Hematopoietic multipotent progenitor cell treated with erythropoietin and hydrocortisone succinate and interleukin-3 and kit ligand, for 17 days (in vitro differentiated cells): Measurements from ENCODE around the gene PLEKHD1.

ENCODE experiments used
- DNase-seq: peaks from one replicate; pipeline ENCODE4 v3.0.0-alpha.2; 2015; ENCODE audit warnings: low spot score

The PLEKHD1 gene

DNA sequence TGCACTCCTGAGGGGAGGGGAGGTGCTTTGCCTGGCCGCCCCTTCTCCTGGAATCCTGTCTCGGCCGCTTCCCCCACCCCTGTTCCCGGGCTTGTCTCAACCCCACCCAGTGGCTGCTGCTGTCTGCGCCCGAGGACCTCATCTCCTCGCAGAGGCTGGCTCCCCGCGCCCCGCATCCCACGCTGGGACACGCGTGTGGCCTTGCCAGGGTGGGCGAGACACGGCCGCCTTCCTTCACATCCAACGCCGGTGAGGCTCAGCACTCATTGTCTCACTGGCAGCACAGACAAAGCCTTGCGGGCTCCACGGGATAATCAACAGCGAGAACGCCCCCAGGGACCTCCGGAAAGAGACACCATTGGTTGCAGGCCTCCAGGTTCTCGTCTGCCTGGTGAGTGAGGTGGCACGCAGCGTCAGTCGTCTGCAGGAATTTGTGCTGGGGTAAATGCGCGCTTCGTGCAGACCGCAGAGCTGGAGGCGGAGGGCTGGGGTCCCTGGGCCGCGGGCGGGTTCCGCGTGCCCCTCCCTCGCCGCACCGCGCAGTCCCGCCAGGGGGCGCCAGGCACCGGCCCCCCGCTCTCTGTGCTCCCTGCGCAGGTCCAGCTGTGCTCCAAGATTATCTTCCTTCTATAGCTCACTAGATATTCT lies 63.3 kb downstream of the PLEKHD1 start:
- no peak for DNase-seq

DNA sequence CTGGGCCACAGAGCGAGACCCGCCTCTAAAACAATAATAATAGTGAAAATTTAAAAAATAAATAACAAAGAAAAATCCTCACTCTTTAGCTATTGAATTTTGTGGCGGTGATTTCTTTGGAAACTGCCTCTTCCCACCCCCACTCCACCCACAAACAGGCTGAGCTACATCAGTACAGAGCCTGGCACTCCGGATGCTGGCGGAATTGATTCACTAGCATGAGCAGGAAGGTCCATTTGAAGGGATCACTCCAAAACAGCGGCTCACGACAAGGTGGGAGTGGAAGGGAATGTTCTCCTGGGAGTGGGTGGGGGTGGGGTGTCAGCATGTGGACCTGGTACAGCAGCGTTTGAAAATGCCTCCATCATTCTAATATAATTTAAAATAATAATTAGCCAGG lies 64.0 kb downstream of the PLEKHD1 start:
- no peak for DNase-seq

DNA sequence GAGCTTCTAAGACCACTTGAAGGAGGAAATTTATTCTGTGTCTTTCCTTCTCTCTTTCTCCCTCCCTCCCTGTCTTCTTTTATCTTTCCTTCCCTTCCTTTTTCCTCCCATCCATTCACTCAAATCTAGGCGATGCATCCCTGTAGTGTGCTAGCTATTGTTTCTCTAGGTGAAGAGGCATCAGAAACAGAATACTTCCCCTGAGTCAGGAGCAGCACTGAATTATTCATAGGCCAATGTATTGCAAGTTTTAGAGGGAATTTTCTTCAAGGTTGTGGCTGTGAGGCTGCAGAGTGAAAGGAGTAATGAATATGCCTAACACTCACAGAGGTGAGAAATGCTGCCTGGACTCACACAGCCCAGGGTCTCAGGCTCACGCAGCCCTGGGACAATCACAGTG lies 67.0 kb downstream of the PLEKHD1 start:
- no peak for DNase-seq

DNA sequence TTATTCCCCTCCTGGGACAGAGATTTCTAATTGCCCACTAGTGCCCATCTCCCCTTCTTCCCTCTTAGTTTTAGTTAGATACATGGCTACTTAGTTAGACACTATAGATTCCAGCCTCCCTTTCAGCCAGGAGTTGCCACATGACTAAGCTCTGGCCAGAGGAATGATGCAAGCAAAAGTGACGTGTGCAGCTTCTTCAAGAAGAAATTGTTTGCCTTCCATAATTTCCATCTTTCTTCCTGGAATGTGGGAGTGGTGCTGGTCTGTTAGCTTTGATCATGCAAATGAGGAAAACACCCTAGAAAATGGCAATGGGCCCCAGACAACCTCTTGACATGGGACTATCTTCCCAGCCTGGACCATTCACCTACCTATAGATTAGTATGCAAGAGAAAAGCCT lies 68.7 kb downstream of the PLEKHD1 start:
- DNase-seq, result no peak

DNA sequence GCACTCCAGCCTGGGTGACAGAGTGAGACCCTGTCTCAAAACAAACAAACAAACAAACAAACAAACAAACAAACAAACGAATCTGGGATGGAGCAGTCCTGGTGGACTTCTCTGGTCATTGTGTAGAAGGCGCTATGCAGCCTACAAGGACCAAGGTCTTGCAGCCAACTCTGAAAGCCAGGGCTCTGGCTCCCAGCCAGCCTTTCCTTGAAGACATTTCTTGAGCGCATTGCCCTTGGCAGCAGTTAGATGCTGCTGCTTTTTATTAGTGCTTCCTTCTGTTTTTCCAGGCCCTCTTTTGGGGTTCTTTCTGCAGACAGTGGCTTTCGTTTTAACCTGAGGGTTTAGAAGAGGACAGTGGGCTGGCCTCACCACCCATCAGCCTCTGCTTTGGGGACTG lies 70.0 kb downstream of the PLEKHD1 start:
- no peak for DNase-seq

DNA sequence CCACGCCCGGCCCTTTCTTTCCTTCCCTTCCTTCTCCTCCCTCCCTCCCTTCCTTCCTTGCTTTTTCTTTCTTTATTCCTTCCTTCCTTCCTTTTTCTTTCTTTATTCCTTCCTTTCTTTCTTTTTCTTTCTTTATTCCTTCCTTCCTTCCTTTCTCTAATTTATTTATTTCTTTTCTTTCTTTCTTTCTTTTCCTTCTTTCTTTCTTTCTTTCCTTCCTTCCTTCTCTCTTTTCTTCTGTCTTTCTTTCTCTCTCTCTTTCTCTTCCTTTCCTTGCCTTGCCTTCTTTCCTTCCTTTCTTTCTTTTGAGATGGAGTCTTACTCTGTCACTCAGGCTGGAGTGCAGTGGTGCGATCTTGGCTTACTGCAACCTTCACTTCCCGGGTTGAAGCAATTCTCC lies 74.2 kb downstream of the PLEKHD1 start:
- no peak for DNase-seq

DNA sequence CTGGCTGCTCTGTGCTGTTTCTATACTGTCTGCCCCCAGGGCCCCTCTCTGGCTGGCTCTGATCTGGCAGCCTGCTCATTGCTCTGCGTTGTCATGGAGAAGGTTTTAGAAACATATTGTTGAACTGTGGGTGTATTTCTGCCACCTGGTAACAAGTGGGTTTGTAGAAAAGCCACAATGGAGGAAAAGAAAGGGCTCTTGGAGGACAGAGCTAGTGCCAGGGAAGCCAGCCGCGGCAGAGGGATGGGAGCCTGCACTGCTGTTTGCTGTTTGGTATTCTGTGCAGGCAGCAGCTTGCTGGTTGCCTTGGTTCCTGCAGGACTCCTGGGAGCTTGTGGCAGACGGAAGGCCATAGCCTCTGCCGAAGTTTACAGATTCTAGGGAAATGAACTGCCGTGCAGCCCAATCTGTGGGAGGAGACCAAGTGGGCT lies 75.1 kb downstream of the PLEKHD1 start:
- no peak for DNase-seq

DNA sequence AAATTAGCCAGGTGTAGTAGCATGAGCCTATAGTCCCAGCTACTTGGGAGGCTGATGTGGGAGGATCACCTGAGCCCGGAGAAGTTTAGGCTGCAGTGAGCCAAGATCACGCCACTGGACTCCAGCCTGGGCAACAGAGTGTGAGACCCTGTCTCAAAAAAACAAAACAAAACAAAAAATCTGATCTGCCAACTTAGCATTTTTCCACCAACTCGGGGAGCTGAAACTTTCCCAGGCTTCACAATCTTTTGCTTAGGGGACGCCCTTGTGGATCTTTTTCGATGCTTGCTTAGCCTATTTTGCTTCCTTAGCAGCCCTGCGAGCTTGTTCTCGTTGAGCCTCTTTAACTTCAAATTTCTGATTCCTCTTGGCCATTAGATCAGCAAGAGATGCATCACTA lies 76.3 kb downstream of the PLEKHD1 start:
- no peak for DNase-seq

DNA sequence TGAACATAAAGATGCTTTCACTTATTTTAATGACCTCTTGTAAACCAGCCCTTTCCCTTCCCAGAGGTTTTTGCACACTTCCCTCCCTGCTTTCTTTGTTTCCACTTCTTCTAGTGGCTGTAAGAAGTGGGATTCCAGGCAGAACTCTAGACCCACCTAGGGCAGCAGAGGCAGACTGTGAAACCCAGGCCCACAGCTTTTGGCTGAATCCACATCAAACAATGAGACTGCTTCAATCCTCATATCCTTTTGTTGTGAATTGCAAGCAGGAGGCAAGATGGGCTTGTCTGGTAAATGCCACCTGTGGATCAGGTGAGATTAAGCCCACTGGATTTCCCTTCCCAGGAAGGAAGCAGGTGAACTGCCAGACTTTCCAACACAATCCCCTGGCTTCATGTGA lies 77.4 kb downstream of the PLEKHD1 start:
- no peak for DNase-seq

DNA sequence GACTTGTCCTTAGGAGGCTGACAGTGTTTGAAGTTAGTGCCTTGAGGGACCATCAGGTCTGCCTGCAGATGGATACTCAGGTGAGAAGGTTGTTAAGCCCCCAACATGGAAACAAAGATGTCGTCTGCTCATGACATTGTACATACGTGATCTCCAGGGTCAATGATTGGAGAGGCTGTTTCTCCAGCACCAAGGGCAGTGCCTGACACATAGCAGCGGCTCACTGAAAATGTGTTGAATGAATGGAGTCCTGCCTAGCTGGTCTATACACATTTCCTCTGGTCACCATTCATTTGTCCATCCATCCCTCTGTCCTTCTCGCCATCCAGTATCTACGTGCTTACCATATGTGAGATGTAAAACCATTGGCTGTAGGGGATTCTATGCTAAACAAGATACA lies 83.0 kb downstream of the PLEKHD1 start:
- no peak for DNase-seq

DNA sequence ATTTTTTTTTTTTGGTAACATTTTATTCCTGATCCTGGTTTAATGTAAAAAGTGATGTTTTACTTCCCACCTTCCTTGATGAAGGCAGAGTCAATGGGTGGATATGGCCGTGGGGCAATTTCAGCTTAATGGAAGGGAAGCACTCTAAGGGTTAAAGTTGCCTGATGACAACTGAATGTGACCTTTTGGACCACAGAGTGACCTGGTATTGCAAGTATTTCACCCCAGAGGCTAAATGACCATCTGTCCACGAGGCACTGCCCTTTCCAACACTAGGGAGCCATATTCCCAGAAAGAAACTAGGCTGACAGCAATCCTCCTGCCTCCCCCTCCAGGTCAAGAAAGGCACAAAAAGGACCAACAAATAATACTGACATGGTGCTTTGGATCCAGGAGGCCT lies 85.3 kb downstream of the PLEKHD1 start:
- no peak for DNase-seq

DNA sequence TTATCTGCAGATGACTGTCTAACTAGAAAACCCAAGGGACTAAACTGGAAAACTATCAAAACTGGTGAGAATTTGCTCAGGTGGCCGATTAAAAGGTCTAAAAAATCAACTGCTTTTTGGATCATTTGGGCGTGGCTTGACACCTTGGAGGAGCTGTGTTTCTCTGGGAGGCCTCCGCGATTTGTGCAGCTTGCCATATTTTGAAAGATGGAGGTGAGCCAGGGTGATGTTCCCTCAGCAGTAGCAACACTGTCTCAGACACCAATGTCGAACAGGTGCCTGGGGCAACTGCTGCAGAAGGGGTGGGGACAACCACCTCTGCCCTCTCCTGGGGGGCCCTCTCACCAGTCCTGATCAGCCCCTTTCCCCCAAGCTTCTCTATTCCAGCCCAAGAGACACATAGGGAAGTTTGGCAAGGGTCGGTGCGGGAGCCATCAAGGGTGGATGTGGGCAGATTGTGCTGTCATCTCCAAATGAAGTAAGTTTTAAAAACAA lies 86.4 kb downstream of the PLEKHD1 start:
- DNase-seq, result no peak

DNA sequence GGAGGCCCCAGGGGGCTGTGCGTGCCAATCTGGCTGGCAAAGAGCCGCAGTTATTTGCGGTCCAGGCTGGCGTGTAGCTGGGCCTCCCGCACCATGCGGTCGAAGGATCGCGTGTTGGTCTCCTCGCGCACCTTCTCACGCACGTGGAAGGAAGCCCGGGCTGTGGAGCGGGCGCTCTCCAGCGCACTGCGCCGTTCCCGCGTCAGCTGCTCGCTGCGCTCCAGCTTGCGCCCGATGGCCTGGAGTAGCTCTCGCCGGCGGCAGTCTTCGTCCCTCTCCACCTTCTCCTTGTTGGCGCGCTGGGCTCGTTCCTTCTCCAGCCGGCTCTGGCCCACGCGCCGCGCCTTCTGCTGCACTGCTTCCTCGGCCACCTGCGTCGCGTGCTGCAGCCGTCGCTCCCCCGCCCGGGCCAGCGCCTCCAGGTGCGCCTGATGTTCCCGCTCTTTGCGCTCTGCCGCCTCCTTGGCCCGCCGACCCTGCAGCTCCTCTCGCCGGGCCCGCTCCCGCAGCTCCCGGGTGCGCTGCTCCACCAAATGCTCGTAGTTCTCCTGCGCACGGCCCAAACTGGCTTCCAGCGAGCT lies 87.0 kb downstream of the PLEKHD1 start:
- DNase-seq, result no peak

DNA sequence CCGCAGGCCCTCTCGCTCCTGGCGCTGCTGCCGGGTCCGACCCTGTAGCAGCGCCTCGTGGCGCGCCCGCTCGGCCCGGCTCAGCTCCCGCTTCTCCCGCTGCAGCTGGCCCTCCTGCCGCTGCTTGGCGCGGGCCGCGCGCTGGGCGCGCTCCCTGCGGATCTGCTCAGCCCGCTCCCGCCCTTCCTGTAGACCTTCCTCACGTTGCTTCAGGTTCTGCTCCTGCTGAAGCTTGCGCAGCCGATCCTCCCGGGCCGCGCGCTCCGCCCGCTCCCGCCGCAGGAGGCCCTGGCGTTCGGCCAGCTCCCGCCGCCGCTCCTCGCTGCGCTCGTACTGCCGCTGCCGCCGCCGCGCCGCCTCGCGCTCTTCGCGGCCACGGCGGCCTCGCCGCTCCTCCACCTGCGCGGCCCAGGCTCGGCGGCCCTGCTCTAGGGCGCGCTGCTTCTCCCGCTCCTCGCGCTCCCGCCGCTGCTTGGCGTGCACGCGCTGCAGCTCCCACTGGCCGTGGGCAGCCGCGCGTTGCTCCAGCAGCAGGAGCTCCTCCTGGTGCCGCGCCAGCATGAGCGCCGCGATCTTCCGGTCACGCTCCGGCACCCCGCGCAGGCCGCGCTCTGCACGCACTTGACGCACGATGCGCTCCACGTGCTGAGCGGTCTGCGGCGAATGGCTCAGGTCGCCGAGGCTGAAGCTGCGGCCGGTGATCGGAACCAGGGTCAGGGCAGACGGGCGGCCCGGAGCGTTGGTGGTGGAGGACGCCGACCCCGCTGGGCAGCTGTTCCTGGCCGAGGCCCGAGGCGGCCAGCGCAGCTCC lies 87.7 kb downstream of the PLEKHD1 start:
- no peak for DNase-seq

DNA sequence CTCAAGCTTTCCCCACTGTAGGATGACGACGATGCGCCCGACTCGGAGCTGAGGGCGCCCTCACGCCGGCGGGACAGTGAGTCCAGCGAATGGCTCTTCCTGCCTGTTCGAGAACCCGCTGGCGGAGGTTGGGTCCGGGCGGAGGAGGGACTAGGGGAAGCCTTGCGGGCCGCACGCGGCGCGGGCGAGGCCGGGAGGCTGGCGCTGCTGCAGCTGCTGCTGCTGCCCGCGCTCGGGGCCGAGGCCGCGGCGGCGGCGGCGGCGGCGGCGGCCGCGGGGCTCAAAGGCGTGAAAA lies 88.3 kb downstream of the PLEKHD1 start:
- DNase-seq, result no peak

DNA sequence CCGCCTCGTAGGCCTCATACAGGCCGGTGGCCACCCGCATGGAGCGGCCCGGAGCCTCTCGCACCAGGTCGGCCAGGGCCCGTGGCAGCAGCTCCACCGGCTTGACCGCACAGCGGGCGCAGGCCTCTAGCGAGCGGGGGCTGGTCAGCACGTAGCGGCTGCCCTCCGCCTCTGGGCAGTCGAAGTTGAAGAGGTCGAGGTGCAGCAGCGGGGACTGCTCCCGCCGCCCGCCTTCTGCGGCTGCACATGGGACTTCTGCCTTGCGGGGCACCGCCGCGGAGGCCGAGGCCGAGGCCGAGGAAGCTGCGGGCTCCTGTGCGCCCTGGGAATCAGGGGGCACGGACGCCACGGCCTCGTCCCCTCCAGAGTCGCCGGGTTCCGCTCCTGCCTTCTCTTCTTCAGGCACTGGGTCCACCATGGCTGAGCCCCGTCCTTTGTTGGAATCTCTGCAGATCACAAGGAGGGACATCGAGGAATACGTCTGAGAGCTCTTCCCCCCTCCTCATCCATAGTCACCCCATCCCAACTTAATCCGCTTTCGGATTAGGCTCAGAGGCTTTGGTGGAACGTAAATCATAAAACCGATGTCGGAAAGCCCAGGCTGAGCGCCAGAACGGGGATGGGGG lies 88.8 kb downstream of the PLEKHD1 start:
- DNase-seq, result no peak

DNA sequence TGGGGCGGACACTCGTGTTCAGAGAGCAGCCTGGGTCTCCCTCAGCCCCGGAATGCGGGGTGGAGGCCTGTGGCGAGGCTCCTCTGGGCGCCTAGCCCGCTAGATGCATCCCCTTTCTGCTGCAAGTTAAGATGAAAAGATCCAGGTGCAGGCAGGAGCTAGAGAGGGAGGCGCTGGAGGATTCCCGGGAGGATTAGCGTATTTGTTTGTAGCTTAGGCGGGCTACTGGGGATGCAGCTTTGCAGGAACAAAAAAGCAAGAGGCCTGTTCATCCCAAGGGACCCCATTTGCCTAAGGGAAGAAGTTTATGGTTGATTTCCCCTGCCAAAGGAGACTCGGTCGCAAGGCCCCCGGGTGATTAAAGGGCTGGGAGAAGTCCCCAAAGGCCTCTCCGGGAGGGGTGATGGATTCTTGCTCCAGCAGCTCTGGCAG lies 89.3 kb downstream of the PLEKHD1 start:
- no peak for DNase-seq

DNA sequence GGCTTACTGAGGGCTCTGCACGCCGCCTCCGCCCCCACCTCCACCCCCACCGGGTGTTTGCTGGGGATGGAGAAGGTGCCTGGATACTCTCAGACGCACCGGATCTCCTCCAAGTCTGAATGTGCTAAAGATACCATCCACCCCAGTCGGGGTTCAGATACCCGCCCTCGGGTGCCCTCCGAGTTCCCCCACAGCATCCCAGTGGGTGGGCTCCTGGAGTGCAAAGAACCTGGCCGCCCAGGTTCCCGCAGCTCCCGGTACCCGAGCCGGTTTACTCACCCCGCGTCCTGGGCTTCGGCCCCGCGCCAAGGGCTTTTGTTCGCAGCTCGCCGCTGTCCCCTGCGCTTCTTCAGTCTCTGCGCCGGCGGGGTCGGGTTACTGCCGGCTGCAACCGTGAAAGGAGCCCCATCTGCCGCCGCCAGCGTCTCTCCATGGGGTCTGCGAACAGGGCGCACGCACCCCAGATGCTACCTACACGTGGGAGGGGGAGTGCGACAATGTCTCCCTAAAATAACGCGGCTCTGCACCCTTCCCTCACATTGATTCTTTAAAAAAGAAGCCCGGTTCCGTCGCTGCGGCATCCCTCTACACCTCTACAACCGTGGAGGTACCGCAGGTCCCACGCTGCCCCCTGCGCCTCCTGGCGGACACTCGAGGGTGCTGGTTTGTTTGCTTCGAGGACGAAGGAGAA lies 89.9 kb downstream of the PLEKHD1 start, which contains the start of gene CCDC177:
TSS of gene CCDC177 (minus strand) at position 609 of the 691 bp plus-strand sequence. CDS start 1,249 bp downstream, outside the sequence.
- peak; percentile 5 for DNase-seq

DNA sequence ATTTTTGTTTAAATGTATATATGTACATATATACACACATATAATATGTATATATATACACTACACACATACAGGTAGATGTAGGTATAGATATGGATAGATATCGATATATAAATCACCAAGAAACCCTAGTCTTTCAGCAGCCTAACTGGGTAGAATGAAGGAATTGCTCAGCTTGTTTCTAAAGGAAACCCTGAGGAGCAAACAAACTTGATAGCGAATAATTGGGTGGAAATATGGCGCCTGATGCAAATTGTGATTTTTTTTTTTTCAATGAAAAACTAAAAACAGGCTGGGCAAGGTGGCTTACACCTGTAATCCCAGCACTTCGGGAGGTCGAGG lies 90.4 kb downstream of the PLEKHD1 start:
- no peak for DNase-seq

DNA sequence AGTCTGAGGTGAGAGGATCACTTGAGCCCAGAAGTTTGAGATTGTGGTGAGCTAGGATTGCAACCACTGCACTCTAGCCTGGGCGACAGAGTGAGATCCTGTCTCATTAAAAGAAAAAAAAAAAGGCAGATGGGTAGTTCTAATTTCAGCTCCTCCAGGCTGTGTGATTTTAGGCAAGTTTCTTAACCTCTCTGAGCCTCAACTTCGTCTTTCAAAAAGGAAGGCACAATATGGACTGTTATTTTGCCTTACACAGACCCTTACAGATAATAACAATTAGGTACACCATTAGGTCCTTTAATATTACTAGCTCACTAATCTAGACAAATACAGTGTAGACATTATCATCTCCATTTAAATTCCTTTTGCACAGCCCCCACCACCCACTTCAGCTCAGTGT lies 94.9 kb downstream of the PLEKHD1 start:
- no peak for DNase-seq

DNA sequence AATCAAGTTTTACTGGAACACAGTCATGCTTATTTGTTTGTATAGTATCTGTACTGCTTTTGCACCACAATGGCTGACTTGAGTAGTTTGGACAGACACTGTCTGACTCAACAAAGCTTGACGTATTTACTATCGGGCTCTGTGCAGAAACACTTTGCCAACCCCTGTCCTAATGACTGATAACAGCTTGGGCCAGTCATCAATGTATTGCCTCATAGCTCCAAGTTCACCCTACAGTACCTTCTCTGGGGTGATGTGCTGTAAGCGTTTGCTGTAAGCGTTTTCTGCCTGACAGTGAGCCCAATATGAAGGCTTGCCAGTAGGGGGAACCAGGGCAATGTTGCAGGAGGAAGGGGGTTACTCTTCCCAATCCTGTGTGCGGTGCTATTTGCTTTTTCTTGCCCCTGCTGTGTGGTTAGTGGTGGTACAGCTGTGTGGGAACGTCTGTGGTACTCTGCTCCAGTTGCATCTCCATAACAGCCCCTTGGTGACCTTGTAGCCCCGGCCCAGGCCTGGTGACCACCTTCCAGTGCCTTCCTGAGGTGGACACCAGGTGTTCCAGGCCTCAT lies 95.6 kb downstream of the PLEKHD1 start:
- DNase-seq, result no peak
